ENCODE measurements around the gene TMEM132D. TPM values are rescaled to one million over a fixed set of nuclear protein-coding genes. Genes with fewer than 3 reads are reported as not detected.

TMEM132D gene
- total RNA-seq, 4 donors from 2014 or later, result not detected

DNA sequence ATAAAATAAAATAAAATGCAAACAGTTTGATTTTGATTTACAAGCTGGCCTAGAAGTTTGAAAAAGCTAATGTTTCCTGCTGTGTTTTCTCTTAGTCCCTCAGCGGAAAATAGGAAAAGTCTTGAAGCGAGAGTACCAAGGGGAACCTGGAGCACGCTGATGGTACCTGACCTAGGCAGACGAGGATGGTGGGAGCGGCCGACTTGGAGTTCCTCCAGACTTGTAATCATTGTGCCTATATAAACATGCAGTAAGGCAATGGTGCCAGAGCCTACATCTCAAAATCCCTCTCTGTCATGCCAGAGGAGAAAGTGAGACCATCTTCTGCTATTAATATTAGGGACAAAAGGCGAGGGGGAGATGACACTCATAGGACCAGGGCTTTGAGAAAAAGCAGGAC lies 371.7 kb downstream of the TMEM132D start:
- TF ChIP-seq CTCF (IDR thresholded peaks at IDR 0.05; ENCODE audit: low read depth), result no peak

DNA sequence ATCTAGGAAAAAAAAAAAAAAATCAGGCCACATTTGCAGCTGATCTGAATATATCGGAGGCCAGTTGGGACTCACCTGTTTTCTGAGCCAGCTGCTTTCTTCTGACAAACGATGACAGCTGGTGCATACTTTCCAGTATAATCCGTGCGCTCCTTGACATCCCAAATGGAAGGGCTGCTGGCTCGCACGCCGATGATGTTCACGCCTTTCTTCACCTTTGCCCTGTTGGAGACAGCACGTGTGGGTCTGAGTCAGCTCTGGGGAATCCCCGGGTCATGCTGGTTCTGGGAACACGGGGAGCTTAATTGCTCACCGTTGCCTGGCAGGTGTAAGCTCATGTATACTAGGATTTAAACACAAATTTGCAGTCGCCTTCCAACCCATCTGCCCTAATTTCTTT lies 372.8 kb downstream of the TMEM132D start:
- no peak for TF ChIP-seq CTCF (IDR thresholded peaks at IDR 0.05; ENCODE audit: low read depth)

- no peak for TF ChIP-seq CTCF (IDR thresholded peaks at IDR 0.05; ENCODE audit: low read depth)
Measured at GRCh38 chr12:129530517-129530916, 373.3 kb downstream of the TMEM132D start.

DNA sequence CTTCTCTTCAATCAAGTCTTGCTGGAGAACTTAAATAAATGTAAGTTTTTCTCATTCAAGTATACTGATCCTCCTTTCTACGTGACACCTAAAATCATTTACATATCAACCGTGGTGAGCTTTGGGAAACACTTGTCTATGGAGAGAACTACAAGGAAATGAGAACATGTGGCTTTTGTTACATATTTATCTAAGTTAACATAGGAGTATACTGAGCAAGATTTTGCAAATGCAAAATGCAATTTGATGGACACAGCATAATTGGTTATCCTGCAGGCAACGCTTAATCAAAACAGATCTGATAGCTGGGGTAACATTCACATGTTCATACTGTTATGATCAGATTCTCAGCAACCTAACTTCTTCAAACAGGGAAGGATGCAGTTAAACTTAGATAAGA lies 376.3 kb downstream of the TMEM132D start:
- TF ChIP-seq CTCF (IDR thresholded peaks at IDR 0.05; ENCODE audit: low read depth), result no peak

GRCh38 chr12:129523621-129524020 lies 380.2 kb downstream of the TMEM132D start:
- no peak for TF ChIP-seq CTCF (IDR thresholded peaks at IDR 0.05; ENCODE audit: low read depth)

DNA sequence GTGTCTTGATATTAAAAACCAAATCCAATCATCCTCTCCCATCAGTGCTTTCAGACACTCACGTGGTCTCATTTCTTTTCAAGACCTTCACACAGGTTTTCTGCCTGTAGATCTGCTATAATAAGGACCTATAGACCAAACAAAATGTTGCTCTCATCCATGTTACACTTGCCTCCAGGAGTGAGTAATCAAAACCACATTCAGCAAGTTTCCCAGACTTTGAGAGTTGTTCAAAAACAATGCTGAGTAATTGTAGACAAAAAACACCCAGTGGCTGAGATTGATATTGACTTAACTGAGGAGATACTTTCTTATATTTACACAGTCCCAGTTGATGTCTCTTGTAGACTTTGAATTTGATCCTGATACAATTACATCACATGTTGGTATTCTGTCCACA lies 383.1 kb downstream of the TMEM132D start:
- TF ChIP-seq CTCF (IDR thresholded peaks at IDR 0.05; ENCODE audit: low read depth), result no peak

DNA sequence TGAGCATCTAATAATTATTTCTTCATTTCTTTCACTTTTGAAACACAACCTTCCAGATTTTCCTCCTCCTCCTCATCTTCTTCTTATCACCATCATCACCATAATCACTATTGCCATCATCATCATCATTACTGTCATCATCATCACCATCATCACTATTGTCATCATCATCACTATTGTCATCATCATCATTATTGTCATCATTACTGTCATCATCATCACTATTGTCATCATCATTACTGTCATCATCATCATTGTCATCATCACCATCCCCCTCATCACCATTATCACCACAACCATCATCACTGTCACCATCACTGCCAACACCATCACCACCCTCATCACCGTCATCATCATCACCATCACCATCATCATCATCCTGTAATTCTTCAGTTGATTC lies 400.0 kb downstream of the TMEM132D start:
- no peak for TF ChIP-seq CTCF (IDR thresholded peaks at IDR 0.05; ENCODE audit: low read depth)
